ENCODE data around the gene EHF. TPM values are rescaled to one million over a fixed set of nuclear protein-coding genes. Genes with fewer than 3 reads are reported as not detected.
A peak's percentile ranks its signal among the peaks of the same experiment; 100 is the strongest.

EHF gene
- total and polyA plus RNA-seq, 9 of the 15 experiments (the other 6 are each of a cell fraction or from before 2014, with no cell fraction given), result 0.04 to 0.54 (median 0.37) TPM

DNA sequence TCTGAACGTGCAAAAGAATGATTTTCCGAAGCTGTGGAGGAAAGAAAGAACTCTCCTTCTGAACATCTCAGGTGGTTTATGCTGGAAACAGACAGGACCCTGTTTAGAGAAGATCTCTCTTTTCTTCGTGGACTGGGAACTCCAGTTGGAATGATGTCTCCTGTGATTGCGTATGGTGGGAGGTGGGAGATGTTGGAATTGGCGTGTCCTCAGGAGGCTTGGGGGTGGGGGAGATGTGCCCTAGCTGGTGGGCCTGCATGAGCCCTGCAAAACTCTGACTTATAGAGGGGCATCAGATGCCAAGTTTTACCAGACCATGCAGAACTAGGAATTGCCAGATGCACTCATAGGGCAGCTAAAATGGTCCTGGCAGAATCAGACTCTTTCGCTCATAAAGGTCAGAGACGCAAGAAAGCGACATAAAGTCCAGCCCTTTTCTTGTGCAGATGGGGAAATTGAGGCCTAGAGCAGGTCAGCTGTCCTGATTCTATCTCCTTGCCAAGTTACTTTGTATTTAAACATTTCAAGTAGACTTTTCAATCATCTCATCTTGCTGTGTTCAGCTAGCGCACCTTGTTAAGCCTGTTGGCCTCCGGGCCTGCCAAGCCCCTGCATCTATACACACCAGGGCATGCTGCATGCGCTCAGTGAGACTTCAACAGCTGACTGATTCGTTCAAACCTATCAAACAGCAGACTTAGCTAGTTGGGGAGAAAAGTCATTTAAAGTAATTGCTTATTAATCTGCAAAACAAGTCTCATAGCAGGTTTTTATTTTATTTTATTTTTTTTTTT is 34.2 kb upstream of the EHF start:
- Histone ChIP-seq H3K4me3 (no peak overlapping the region), H3K4me2 (ENCODE audit: insufficient read depth, low read length) (no peak overlapping the region), H3K9me3 (replicated peaks; ENCODE audit: control insufficient read depth, insufficient read depth, low read depth, low read length) (no peaks in the 10 kb centered on the region), H2AFZ (ENCODE audit: low read depth, low read length) (no peak overlapping the region; the same call in 1 of the 2 replicates), H4K20me1 (replicated peaks; ENCODE audit: control insufficient read depth, insufficient read depth, low read length) (no peaks in the 10 kb centered on the region), H3K9ac (ENCODE audit: insufficient read depth in 1 of 2, low read depth in 2 of 2, low read length in 2 of 2) (no peak overlapping the region), H3K27me3 (ENCODE audit: control insufficient read depth in 2 of 2, insufficient read depth in 2 of 2, low read length in 2 of 2) (no peaks in the 10 kb centered on the region), H3K79me2 (ENCODE audit: control insufficient read depth, insufficient read depth, low read length) (no peaks in the 10 kb centered on the region), H3K27ac (ENCODE audit: extremely low read depth, low read depth, low read length) (no peak overlapping the region), H3K9me1 (ENCODE audit: control insufficient read depth, insufficient read depth, low read length) (no peaks in the 10 kb centered on the region), H3K36me3 (ENCODE audit: control insufficient read depth, insufficient read depth, low read length) (no peaks in the 10 kb centered on the region), H3K4me1 (replicated peaks in 1 of 2; ENCODE audit: control insufficient read depth in 2 of 2, insufficient read depth in 2 of 2, low read length in 2 of 2) (peaks cover 0 to 40% of the 10 kb centered on the region in 2 experiments; a peak in 3 of 5 replicates)
- WGBS (ENCODE audit: insufficient coverage, low coverage, missing lambda C conversion rate), result 61% methylated on average over 12 of the region's 12 CpGs
- intact Hi-C loops (cut with micrococcal nuclease), result loop anchor here (1.0 to 5.0 kb wide), 6 partner anchors 16 to 806 kb away; no protein-coding TSS in a partner anchor
- no TSS peak for BruUV-seq (replicated peaks)
- FAIRE-seq, result no peak
- no peak for DNase-seq (ENCODE audit: extremely low read depth in 1 of 4, low spot score in 3 of 4)
- ATAC-seq, result no peak
- in situ Hi-C loops (cut with MboI), result loop anchor here (5.0 kb wide), 1 partner anchor 306 kb away; no protein-coding TSS in a partner anchor
- CTCF ChIA-PET (ENCODE audit: low intra/inter-chr PET ratio), result interaction anchor here (0.6 to 4.3 kb wide), 9 partner anchors 16 to 312 kb away, joined by 3 to 73 read pairs (median 3); no protein-coding TSS in a partner anchor
- POLR2A ChIA-PET, result interaction anchor here (0.5 to 1.6 kb wide), 5 partner anchors 23 to 312 kb away, joined by 3 to 6 read pairs (median 3); no protein-coding TSS in a partner anchor
- TF ChIP-seq ZNF644 (tag; IDR thresholded peaks at IDR 0.05; ENCODE audit: low read depth) (no peak), ZNF347 (CRISPR knock-in tag; IDR thresholded peaks at IDR 0.05; ENCODE audit: low read depth) (no peak), EP300 (IDR thresholded peaks at IDR 0.05; ENCODE audit: low read length) (no peak), ZNF583 (CRISPR knock-in tag; IDR thresholded peaks at IDR 0.05) (no peak), ATF7 (IDR thresholded peaks at IDR 0.05) (0 out of 2 replicates have a peak, but pooled peaks have one; percentile 9), TRIM24 (IDR thresholded peaks at IDR 0.05) (no peak), ZNF165 (CRISPR knock-in tag; IDR thresholded peaks at IDR 0.05; ENCODE audit: borderline replicate concordance) (no peak), TOE1 (IDR thresholded peaks at IDR 0.05; ENCODE audit: borderline replicate concordance) (0 out of 2 replicates have a peak, but pooled peaks have one; percentile 49), TOE1 (CRISPR knock-in tag; IDR thresholded peaks at IDR 0.05; ENCODE audit: borderline replicate concordance, low read depth) (no peak), BRD9 (IDR thresholded peaks at IDR 0.05; ENCODE audit: low read depth, partially characterized antibody) (peak; percentile 53), HNRNPL (IDR thresholded peaks at IDR 0.05; ENCODE audit: low read depth, low read length) (no peak), ZBTB26 (CRISPR knock-in tag; IDR thresholded peaks at IDR 0.05) (no peak), BRD4 (IDR thresholded peaks at IDR 0.05) (no peak), ZNF592 (IDR thresholded peaks at IDR 0.05) (0 out of 2 replicates have a peak, but pooled peaks have one; percentile 2), ARID2 (IDR thresholded peaks at IDR 0.05) (0 out of 2 replicates have a peak, but pooled peaks have one; percentile 89), MAFF (IDR thresholded peaks at IDR 0.05; ENCODE audit: low read length) (no peak), GATA2 (CRISPR knock-in tag; IDR thresholded peaks at IDR 0.05) (no peak), POLR2B (IDR thresholded peaks at IDR 0.05; ENCODE audit: low read depth, partially characterized antibody) (no peak), ZNF717 (CRISPR knock-in tag; IDR thresholded peaks at IDR 0.05) (no peak)

Measured in K562 (cell line).